Erythroblast (primary cell): ENCODE results near the gene MKRN2.

Experiments used
- GATA1 ChIP-seq: IDR thresholded peaks from 2 replicates; pipeline ENCODE4 v1.6.1; 2011; ENCODE audit warnings: low read depth, mild to moderate bottlenecking, control low read depth, low read length, moderate library complexity
- POLR2A ChIP-seq: IDR thresholded peaks from 2 replicates; pipeline ENCODE4 v1.6.1; 2011; ENCODE audit warnings: mild to moderate bottlenecking, low read length

GRCh38 chr3:12561397-12561796, 4.5 kb downstream of the MKRN2 start:
- no peak for TF ChIP-seq POLR2A
- no peak for TF ChIP-seq GATA1
